DOHH2 (cell line): ENCODE results near the gene BPI.

Experiments
- H3F3A ChIP-seq: fragments of 200-600 bp; sonication (generic), shearing (Covaris generic); 2 replicates; pipeline ENCODE4 v1.6.0; 2016; ENCODE audit warnings: antibody characterized with exemption, mild to moderate bottlenecking; ENCODE audit not compliant: control insufficient read depth, insufficient read depth
- H3K27ac ChIP-seq: fragments of 200-600 bp; sonication (generic); 2 replicates; pipeline ENCODE4 v1.5.1; 2014; ENCODE audit warnings: low read depth, mild to moderate bottlenecking, low read length, moderate library complexity
- H3K27me3 ChIP-seq: fragments of 200-600 bp; sonication (generic); 2 replicates; pipeline ENCODE4 v1.6.1; 2014; ENCODE audit warnings: mild to moderate bottlenecking, low read length, mixed read lengths; ENCODE audit not compliant: control insufficient read depth
- H3K36me3 ChIP-seq: fragments of 200-600 bp; sonication (generic); 2 replicates; pipeline ENCODE4 v1.6.1; 2014; ENCODE audit warnings: mild to moderate bottlenecking, low read length, moderate library complexity, mixed read lengths; ENCODE audit not compliant: control insufficient read depth
- H3K4me1 ChIP-seq: fragments of 200-600 bp; sonication (generic); 2 replicates; pipeline ENCODE4 v1.6.1; 2014; ENCODE audit warnings: mild to moderate bottlenecking, low read length, mixed read lengths; ENCODE audit not compliant: control insufficient read depth
- H3K4me2 ChIP-seq: fragments of 200-600 bp; sonication (generic); 2 replicates; pipeline ENCODE4 v1.6.0; 2014; ENCODE audit warnings: mild to moderate bottlenecking, low read length, moderate library complexity
- H3K4me3 ChIP-seq: fragments of 200-600 bp; sonication (generic); 2 replicates; pipeline ENCODE4 v1.5.1; 2014; ENCODE audit warnings: mild to moderate bottlenecking, low read length, mixed read lengths
- H3K79me2 ChIP-seq: fragments of 200-600 bp; sonication (generic); 2 replicates; pipeline ENCODE4 v1.6.1; 2014; ENCODE audit warnings: mild to moderate bottlenecking, low read length, mixed read lengths; ENCODE audit not compliant: control insufficient read depth
- H3K9me2 ChIP-seq: fragments of 200-600 bp; sonication (generic); replicated peaks from 2 replicates; pipeline ENCODE4 v1.6.1; 2014; ENCODE audit warnings: mild to moderate bottlenecking, low read length, mixed read lengths; ENCODE audit not compliant: control insufficient read depth
- H3K9me3 ChIP-seq: fragments of 200-600 bp; sonication (generic); 2 replicates; pipeline ENCODE4 v1.6.1; 2014; ENCODE audit warnings: antibody characterized with exemption, low read length, mixed read lengths; ENCODE audit not compliant: control insufficient read depth, insufficient read depth
- H4K20me1 ChIP-seq: fragments of 200-600 bp; sonication (generic); 2 replicates; pipeline ENCODE4 v1.6.0; 2014; ENCODE audit warnings: low read depth, mild to moderate bottlenecking, antibody characterized with exemption, low read length, moderate library complexity; ENCODE audit not compliant: control insufficient read depth, insufficient read depth
- EZH2phosphoT487 ChIP-seq: fragments of 200-600 bp; sonication (generic); IDR thresholded peaks from 2 replicates; pipeline ENCODE4 v1.6.1; 2017; ENCODE audit warnings: borderline replicate concordance, mild to moderate bottlenecking, antibody characterized with exemption, low read length, moderate library complexity, mixed read lengths
- TF ChIP-seq, protein P1 (sequence below): fragments of 200-600 bp; sonication (generic); IDR thresholded peaks from one replicate; pipeline ENCODE4 v1.5.1; 2014; ENCODE audit warnings: antibody characterized with exemption, mild to moderate bottlenecking, low read depth, low read length; ENCODE audit not compliant: poor library complexity, severe bottlenecking

Gene BPI

DNA sequence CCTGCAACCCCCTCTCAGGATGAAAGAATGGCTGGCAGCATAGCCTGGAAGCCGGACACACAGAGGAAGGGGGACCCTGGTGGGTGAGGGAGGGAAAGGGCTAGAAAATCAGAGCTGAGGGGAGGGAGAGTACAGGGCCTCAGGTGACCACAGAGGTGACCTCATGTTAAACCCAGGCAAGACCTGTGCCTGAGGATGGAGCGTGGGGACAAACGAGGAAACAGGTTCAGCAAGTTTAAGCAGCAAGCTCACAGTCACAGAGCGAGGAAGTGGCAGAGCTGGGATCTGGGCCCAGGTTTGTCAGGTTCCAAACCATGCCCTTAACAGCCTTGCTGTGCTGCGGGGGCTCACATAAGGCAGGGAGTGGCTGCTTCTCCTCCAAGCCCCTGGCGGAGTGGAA lies 4.0 kb upstream of the BPI start:
- TF ChIP-seq, protein P1, sequence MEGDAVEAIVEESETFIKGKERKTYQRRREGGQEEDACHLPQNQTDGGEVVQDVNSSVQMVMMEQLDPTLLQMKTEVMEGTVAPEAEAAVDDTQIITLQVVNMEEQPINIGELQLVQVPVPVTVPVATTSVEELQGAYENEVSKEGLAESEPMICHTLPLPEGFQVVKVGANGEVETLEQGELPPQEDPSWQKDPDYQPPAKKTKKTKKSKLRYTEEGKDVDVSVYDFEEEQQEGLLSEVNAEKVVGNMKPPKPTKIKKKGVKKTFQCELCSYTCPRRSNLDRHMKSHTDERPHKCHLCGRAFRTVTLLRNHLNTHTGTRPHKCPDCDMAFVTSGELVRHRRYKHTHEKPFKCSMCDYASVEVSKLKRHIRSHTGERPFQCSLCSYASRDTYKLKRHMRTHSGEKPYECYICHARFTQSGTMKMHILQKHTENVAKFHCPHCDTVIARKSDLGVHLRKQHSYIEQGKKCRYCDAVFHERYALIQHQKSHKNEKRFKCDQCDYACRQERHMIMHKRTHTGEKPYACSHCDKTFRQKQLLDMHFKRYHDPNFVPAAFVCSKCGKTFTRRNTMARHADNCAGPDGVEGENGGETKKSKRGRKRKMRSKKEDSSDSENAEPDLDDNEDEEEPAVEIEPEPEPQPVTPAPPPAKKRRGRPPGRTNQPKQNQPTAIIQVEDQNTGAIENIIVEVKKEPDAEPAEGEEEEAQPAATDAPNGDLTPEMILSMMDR: no peak
- no peak for TF ChIP-seq EZH2phosphoT487
- Histone ChIP-seq H3K27ac (no peak overlapping the region), H4K20me1 (no peaks in the 10 kb centered on the region), H3K9me2 (no peaks in the 10 kb centered on the region), H3K4me2 (no peak overlapping the region), H3K9me3 (no peaks in the 10 kb centered on the region), H3K27me3 (peaks cover 16% of the 10 kb centered on the region), H3K79me2 (no peaks in the 10 kb centered on the region), H3F3A (no peaks in the 10 kb centered on the region), H3K4me3 (no peak overlapping the region), H3K4me1 (no peaks in the 10 kb centered on the region), H3K36me3 (no peaks in the 10 kb centered on the region)

DNA sequence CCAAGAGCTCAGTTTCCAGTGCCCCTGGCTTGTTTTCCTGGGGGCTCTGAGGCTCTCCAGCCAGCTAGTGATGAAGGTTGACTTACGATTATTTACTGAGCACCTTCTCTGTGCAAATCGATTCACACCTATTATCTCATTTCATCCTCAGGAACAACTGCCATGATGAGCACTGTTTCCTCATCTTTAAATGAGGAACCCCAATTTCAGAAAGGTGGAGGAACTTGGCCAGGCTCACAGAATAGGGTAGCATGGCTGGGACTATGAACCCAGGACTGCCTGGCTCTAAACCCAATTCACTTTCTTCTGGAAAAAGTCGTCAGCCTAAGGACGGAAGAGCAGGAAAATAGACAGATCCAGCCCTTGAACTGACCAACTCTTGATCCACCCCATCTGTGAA lies 3.5 kb upstream of the BPI start:
- Histone ChIP-seq H3K36me3 (no peaks in the 10 kb centered on the region), H3K9me2 (no peaks in the 10 kb centered on the region), H3K9me3 (no peaks in the 10 kb centered on the region), H3K79me2 (no peaks in the 10 kb centered on the region), H3K4me3 (no peak overlapping the region), H3K27ac (no peak overlapping the region), H3F3A (no peaks in the 10 kb centered on the region), H3K4me2 (no peak overlapping the region), H3K27me3 (peaks cover 16% of the 10 kb centered on the region), H3K4me1 (no peaks in the 10 kb centered on the region), H4K20me1 (no peaks in the 10 kb centered on the region)
- no peak for TF ChIP-seq EZH2phosphoT487
- TF ChIP-seq, protein P1: no peak

DNA sequence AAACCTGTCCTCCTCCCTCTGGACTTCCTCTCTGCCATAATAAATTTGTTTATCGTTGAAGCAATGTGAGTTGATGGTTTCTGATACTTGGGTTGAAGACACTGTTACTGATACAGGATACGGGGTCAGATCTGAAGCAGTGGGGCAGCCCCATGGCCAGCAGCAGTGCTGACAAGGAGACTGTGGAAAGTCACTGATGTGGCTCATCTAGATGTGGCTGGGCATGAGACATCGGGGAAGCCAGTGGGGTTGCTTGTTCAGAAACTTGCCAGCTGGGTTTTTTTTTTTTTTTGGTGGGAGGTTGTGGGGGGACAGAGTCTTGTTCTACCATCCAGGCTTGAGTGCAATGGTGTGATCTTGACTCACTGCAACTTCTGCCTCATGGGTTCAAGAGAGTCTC lies 2.6 kb upstream of the BPI start:
- H3K36me3 ChIP-seq: no peaks in the 10 kb centered on the region
- no peaks in the 10 kb centered on the region for H3K9me2 ChIP-seq
- no peak overlapping the region for H3K4me2 ChIP-seq
- H3K9me3 ChIP-seq: no peaks in the 10 kb centered on the region
- H3K4me3 ChIP-seq: no peak overlapping the region
- TF ChIP-seq, protein P1: no peak
- TF ChIP-seq EZH2phosphoT487: no peak
- no peaks in the 10 kb centered on the region for H3K4me1 ChIP-seq
- H3K27me3 ChIP-seq: peaks cover 16% of the 10 kb centered on the region
- H3K27ac ChIP-seq: no peak overlapping the region
- H4K20me1 ChIP-seq: no peaks in the 10 kb centered on the region
- no peaks in the 10 kb centered on the region for H3K79me2 ChIP-seq
- no peaks in the 10 kb centered on the region for H3F3A ChIP-seq

DNA sequence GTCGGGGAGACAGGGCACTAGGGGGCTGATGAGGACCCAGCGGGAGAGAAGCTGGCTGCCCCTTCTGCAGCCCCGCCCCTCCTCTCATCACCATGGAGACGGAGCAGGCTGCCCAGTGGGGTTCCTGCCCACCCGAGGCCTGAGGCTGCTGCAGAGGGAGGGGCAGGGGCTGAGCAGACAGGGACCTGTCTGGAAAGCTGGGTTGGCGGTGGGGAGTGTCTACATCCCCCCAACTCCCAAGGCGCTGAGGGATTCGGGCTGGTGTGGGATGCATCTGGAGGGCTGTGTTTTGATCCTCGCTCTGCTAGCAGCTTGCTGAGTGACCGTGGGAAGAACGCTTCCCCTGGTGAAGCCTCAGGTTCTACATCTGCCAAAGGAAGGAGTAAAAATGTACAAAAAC lies 1.2 kb upstream of the BPI start:
- no peak overlapping the region for H3K27ac ChIP-seq
- peaks cover 16% of the 10 kb centered on the region for H3K27me3 ChIP-seq
- no peak overlapping the region for H3K4me2 ChIP-seq
- no peaks in the 10 kb centered on the region for H3K79me2 ChIP-seq
- TF ChIP-seq, protein P1: no peak
- no peak for TF ChIP-seq EZH2phosphoT487
- no peaks in the 10 kb centered on the region for H4K20me1 ChIP-seq
- no peaks in the 10 kb centered on the region for H3K9me2 ChIP-seq
- H3K4me3 ChIP-seq: no peak overlapping the region
- no peaks in the 10 kb centered on the region for H3K36me3 ChIP-seq
- H3K9me3 ChIP-seq: no peaks in the 10 kb centered on the region
- H3K4me1 ChIP-seq: no peaks in the 10 kb centered on the region
- no peaks in the 10 kb centered on the region for H3F3A ChIP-seq
